T-helper 17 cell (primary cell): ENCODE data around the gene C1GALT1. TPM values are rescaled to one million over a fixed set of nuclear protein-coding genes. Genes with fewer than 3 reads are reported as not detected.
"Not testable (repeated sequence)": the region's sequence is repeated elsewhere in the genome, so short reads cannot be mapped to it uniquely, and the experiment has no call there.

Experiments
- ATAC-seq: fragments of 150-1000 bp; cut with Tn5 transposase; 2 replicates; pipeline ENCODE4 v1.10.0; 2021; ENCODE audit warnings: mild to moderate bottlenecking, moderate library complexity
- DNase-seq, 3 donors: peaks; one replicate each; pipeline versions ENCODE4 v3.0.0 to v3.0.0-alpha.2; 2020 to 2021
- H3K9me3 ChIP-seq: one replicate; pipeline ENCODE4 v1.7.0; 2013; ENCODE audit warnings: low read length, mild to moderate bottlenecking; ENCODE audit not compliant: control insufficient read depth, poor library complexity, severe bottlenecking
- H3K27ac Mint-ChIP-seq: one replicate; pipeline ENCODE4 v1.8.0; 2022; ENCODE audit warnings: mild to moderate bottlenecking, moderate library complexity, mixed read lengths
- H3K27me3 Mint-ChIP-seq: one replicate; pipeline ENCODE4 v1.8.0; 2022; ENCODE audit warnings: mixed read lengths
- H3K36me3 Mint-ChIP-seq: one replicate; pipeline ENCODE4 v1.8.0; 2022; ENCODE audit warnings: low read depth, mixed read lengths
- H3K4me1 Mint-ChIP-seq: one replicate; pipeline ENCODE4 v1.8.0; 2022; ENCODE audit warnings: mild to moderate bottlenecking, mixed read lengths
- H3K4me3 Mint-ChIP-seq: one replicate; pipeline ENCODE4 v1.8.0; 2022; ENCODE audit warnings: mild to moderate bottlenecking, moderate library complexity, mixed read lengths
- total RNA-seq, 4 donors: library from RNA in 2 of 4; stranded (reverse) in 2 of 4; gene quantifications; one replicate each; pipeline ENCODE4 v1.2.3 and lab custom pipeline; 2022 to 2026

C1GALT1 gene
- total RNA-seq, 2 donors from 2014 or later, result 51.4 to 54.2 TPM

GRCh38 chr7:7154355-7154754, 28.0 kb upstream of the C1GALT1 start:
- not testable (repeated sequence) for H3K27ac Mint-ChIP-seq, H3K36me3 Mint-ChIP-seq

GRCh38 chr7:7156663-7157062, 25.7 kb upstream of the C1GALT1 start:
- peak overlapping the region; percentile 83 for H3K4me3 Mint-ChIP-seq
- H3K4me1 Mint-ChIP-seq, result peaks cover 39% of the 10 kb centered on the region
- peaks cover 3% of the 10 kb centered on the region for H3K36me3 Mint-ChIP-seq
- no peak for DNase-seq
- no peaks in the 10 kb centered on the region for H3K27me3 Mint-ChIP-seq
- peak overlapping the region; percentile 91 for H3K27ac Mint-ChIP-seq
- ATAC-seq, result peak; percentile 6
- H3K9me3 ChIP-seq, result no peaks in the 10 kb centered on the region

More at GRCh38 chr7:7154355-7154754, 28.0 kb upstream of the C1GALT1 start:
- DNase-seq, ATAC-seq, H3K27me3 Mint-ChIP-seq, H3K4me3 Mint-ChIP-seq, H3K9me3 ChIP-seq: not testable (repeated sequence)
- peaks cover 35% of the 10 kb centered on the region for H3K4me1 Mint-ChIP-seq

GRCh38 chr7:7157177-7157886, 25.0 kb upstream of the C1GALT1 start:
- ATAC-seq (peak; percentile 98), DNase-seq (peak in 2 of 3 donors; percentile 19 to 29)
- Mint-ChIP-seq H3K4me1 (peaks cover 39% of the 10 kb centered on the region), H3K27me3 (no peaks in the 10 kb centered on the region), H3K27ac (peak overlapping the region; percentile 91), H3K36me3 (peaks cover 3% of the 10 kb centered on the region), H3K4me3 (peak overlapping the region; percentile 83)
- no peaks in the 10 kb centered on the region for H3K9me3 ChIP-seq

DNA sequence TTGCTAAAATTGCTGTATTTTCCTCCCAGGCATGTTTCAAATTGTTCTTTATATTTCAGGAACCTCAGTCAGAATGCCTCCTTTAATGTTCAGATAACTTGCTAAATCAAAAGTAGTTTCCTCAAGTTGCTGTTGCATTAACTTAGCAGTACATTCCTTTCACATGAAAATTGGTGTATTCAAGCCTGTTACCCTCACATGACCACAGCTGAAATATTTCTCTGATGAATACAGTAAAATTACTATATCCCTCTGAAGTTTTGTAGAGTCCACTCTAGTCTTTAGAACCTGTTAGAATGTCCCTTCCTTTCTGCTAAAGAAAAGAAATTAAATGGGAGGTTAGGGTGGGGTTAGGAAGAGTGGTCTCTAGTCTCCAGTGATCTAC, 24.5 kb upstream of the C1GALT1 start:
- Mint-ChIP-seq H3K27ac (peak overlapping the region; percentile 91), H3K4me3 (peak overlapping the region; percentile 83)

DNA sequence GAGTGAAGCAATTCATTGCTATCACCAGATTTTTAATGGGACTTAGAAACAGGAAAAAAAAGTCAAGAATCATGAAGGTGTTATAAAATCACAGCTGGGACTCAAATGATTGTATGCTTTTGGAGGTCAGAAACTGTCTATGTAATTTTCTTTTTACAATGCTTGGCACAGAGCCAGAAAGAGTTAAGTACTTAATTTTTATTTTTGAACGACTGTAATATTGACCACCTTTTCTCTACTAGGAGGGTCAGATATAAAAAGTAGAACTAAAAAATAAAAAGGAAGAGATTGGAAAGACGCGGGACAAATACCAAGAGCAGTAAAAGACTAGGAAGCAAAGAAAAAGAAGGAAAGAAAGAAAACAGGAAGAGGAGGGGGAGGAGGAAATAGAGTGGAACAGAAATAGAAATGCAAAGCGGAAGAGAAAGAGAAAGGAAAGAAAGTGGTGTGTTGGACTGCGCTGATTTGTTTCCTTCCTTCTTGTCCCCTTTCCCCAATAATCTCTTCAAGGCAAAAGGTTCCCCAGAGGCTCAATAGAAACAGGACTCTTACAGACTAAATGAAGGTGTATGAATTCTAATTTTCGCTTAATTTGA, 23.2 kb upstream of the C1GALT1 start:
- Mint-ChIP-seq H3K4me1 (peaks cover 39% of the 10 kb centered on the region), H3K27ac (peak overlapping the region; percentile 96), H3K36me3 (peaks cover 3% of the 10 kb centered on the region), H3K27me3 (no peaks in the 10 kb centered on the region), H3K4me3 (peak overlapping the region; percentile 86)
- H3K9me3 ChIP-seq, result no peaks in the 10 kb centered on the region
- DNase-seq, result no peak
- no peak for ATAC-seq

More for the DNA sequence above, 24.5 kb upstream of the C1GALT1 start:
- ATAC-seq (no peak), DNase-seq (no peak)
- no peaks in the 10 kb centered on the region for H3K9me3 ChIP-seq
- H3K27me3 Mint-ChIP-seq, result no peaks in the 10 kb centered on the region
- peaks cover 39% of the 10 kb centered on the region for H3K4me1 Mint-ChIP-seq
- H3K36me3 Mint-ChIP-seq, result peaks cover 3% of the 10 kb centered on the region

GRCh38 chr7:7164591-7164990, 17.8 kb upstream of the C1GALT1 start:
- no peak for ATAC-seq
- Mint-ChIP-seq H3K4me3 (no peak overlapping the region), H3K27me3 (no peaks in the 10 kb centered on the region), H3K27ac (no peak overlapping the region), H3K4me1 (peaks cover 20% of the 10 kb centered on the region), H3K36me3 (peaks cover 2% of the 10 kb centered on the region)
- H3K9me3 ChIP-seq, result no peaks in the 10 kb centered on the region
- DNase-seq, result no peak

DNA sequence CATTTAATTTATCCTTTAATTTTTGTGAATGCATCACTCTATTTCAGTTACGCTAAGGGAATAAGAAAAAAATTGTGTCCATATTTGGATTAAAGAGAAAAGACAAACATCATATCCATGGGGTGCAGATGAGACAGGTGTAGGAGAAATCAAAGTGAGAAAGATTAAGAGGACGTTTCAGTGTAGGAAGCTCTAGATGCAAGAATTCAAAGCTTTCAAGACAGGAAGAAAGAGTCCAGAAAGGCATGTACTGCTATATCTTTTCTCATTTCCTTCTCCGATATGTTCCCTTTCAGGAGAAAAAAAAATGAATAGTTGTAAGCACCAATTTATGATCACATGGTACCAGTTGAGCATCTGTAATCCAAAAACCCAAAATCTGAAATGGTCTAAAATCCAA, 17.0 kb upstream of the C1GALT1 start:
- H3K4me1 Mint-ChIP-seq, result peaks cover 14% of the 10 kb centered on the region
- ATAC-seq (no peak), DNase-seq (no peak)
- no peaks in the 10 kb centered on the region for H3K27me3 Mint-ChIP-seq
- no peak overlapping the region for H3K27ac Mint-ChIP-seq
- peaks cover 2% of the 10 kb centered on the region for H3K36me3 Mint-ChIP-seq
- no peaks in the 10 kb centered on the region for H3K9me3 ChIP-seq
- no peak overlapping the region for H3K4me3 Mint-ChIP-seq

DNA sequence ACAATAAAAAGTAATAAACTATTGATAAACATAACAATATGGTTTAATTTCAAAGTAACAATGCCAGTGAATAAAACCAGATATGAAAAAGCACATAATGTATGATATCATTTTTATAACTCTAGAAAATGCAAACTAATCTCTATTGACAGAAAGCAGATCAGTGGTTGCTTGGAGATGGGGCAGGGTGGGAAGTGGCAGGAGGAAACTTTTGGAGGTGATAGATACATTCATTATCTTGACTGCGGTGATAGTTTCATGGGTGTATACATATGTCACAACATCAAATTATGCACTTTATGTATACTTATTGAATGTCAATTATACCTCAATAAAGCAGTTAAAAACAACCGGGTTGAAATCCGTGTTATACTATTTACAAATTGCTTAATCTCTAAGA, 16.0 kb upstream of the C1GALT1 start:
- Mint-ChIP-seq H3K27ac (no peak overlapping the region), H3K4me1 (peaks cover 14% of the 10 kb centered on the region), H3K36me3 (peaks cover 2% of the 10 kb centered on the region), H3K27me3 (no peaks in the 10 kb centered on the region), H3K4me3 (no peak overlapping the region)
- ATAC-seq, result no peak
- DNase-seq, result no peak
- no peaks in the 10 kb centered on the region for H3K9me3 ChIP-seq

- Mint-ChIP-seq H3K27ac (no peak overlapping the region), H3K4me1 (peaks cover 12% of the 10 kb centered on the region), H3K4me3 (no peak overlapping the region), H3K36me3 (peaks cover 2% of the 10 kb centered on the region), H3K27me3 (no peaks in the 10 kb centered on the region)
- no peak for DNase-seq
- no peak for ATAC-seq
- no peaks in the 10 kb centered on the region for H3K9me3 ChIP-seq
Observed at GRCh38 chr7:7169296-7169695, 13.0 kb upstream of the C1GALT1 start.

DNA sequence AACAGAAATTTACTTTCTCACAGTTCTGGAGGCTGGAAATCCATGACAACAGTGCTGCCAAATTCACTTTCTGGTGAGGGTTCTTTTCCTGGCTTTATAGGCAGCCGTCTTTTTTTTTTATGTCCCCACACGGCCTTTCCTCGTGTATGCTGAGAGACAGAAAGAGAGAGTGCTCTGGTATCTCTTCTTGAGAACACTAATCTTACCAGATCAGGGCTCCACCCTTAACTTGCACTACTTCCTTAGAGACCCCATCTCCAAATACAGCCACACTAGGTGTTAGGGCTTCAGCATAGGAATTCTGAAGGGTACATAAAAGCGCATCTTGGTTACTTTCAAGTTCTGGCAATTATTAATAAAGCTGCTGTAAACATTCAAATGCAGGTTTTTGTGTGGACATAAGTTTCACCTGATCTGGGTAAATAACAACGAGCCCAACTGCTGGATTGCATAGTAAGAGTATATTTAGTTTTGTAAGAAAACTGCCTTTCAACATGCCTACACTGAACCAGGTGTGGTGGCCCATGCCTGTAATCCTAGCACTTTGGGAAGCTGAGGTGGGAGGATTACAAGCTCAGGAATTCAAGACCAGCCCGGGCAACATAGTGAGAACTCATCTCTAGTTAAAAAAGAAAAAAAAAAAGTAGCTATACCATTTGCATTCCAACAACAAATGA, 8.2 kb upstream of the C1GALT1 start:
- Mint-ChIP-seq H3K36me3 (peaks cover 3% of the 10 kb centered on the region), H3K27ac (no peak overlapping the region), H3K4me1 (peaks cover 8% of the 10 kb centered on the region), H3K4me3 (no peak overlapping the region), H3K27me3 (no peaks in the 10 kb centered on the region)
- no peaks in the 10 kb centered on the region for H3K9me3 ChIP-seq
- ATAC-seq (no peak), DNase-seq (no peak)

GRCh38 chr7:7175075-7175695, 7.2 kb upstream of the C1GALT1 start:
- H3K4me3 Mint-ChIP-seq, result no peak overlapping the region
- ATAC-seq, result no peak
- H3K4me1 Mint-ChIP-seq, result peaks cover 8% of the 10 kb centered on the region
- peaks cover 3% of the 10 kb centered on the region for H3K36me3 Mint-ChIP-seq
- H3K27ac Mint-ChIP-seq, result no peak overlapping the region
- no peaks in the 10 kb centered on the region for H3K9me3 ChIP-seq
- H3K27me3 Mint-ChIP-seq, result no peaks in the 10 kb centered on the region
- DNase-seq, result no peak

DNA sequence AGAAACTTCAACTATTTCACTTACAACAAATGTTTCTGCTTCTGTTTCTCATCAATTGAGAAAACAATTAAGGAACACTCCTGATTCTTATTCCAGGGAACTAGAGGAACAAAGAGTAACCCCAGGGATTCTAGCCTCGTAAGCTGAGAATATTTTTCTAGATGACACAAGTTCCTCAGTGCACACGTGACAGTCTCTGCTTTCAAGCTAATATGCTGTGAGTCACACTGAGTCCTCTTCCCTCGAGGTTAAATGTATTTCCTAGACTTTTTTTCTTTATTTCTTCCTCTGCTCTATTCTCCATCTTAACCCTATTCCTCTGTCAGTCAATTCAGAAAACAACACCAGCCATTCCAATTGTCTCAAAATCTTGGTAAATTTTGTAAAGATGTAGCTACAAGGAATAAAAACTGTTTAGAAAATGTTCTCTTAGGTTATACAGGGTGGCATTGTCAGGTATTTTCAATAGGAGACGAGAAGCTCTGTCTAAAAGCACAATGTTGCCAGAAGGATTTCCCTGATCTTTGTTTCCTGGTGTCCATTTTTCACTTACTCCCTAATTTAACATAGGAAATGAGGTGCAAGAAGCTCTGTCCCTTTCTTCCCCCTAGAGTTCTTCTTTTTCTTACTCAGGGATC, 5.8 kb upstream of the C1GALT1 start:
- peak overlapping the region; percentile 16 for H3K27ac Mint-ChIP-seq
- DNase-seq, result no peak

DNA sequence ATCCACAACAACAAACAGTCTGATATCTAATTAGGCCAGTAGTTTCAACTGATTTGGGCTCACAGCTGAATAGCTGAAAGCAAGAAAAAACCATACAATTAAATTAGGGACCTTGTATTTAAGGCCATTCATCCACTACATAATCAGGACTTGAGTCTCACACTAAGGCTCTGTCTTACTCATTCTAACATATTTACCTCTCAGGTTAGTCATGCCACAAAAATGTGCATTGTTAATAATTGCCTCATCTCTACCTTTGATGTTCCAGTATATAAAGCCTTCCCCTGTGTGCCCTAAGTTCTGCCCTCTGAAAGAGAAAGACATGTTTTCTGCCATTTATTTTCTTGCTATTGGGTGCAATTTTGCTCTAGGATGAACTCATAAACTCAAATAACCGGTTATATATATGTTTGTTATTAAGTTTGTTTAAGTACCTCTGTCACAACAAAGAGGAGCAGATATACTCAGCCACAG, 5.3 kb upstream of the C1GALT1 start:
- no peaks in the 10 kb centered on the region for H3K9me3 ChIP-seq
- no peak overlapping the region for H3K4me3 Mint-ChIP-seq
- H3K27me3 Mint-ChIP-seq, result no peaks in the 10 kb centered on the region
- peaks cover 17% of the 10 kb centered on the region for H3K4me1 Mint-ChIP-seq
- peaks cover 3% of the 10 kb centered on the region for H3K36me3 Mint-ChIP-seq
- ATAC-seq (no peak), DNase-seq (no peak)
- peak overlapping the region; percentile 16 for H3K27ac Mint-ChIP-seq

More for the DNA sequence above, 5.8 kb upstream of the C1GALT1 start:
- peaks cover 12% of the 10 kb centered on the region for H3K4me1 Mint-ChIP-seq
- ATAC-seq, result peak; percentile 23
- H3K4me3 Mint-ChIP-seq, result no peak overlapping the region
- no peaks in the 10 kb centered on the region for H3K27me3 Mint-ChIP-seq
- H3K9me3 ChIP-seq, result no peaks in the 10 kb centered on the region
- peaks cover 3% of the 10 kb centered on the region for H3K36me3 Mint-ChIP-seq
